GM20431 (cell line): Measurements from ENCODE around the gene ROM1.
"Not testable (repeated sequence)": the region's sequence is repeated elsewhere in the genome, so short reads cannot be mapped to it uniquely, and the experiment has no call there.

Experiments used
- in situ Hi-C: fragments of 300-500 bp; cut with MseI, MboI; formaldehyde crosslinking; loops from one replicate; pipeline ENCODE4 v1.15.0; 2020; ENCODE audit warnings: low sequenced_read_pairs; ENCODE audit not compliant: unreplicated experiment

The ROM1 gene

GRCh38 chr11:62646825-62647608, 34.0 kb downstream of the ROM1 start:
- in situ Hi-C loops, result no loop called here

GRCh38 chr11:62647609-62648005, 34.5 kb downstream of the ROM1 start:
- in situ Hi-C loops, result no loop called here

- in situ Hi-C loops, result no loop called here
Observed at GRCh38 chr11:62648185-62648966, 35.3 kb downstream of the ROM1 start.

GRCh38 chr11:62648967-62649364, 35.9 kb downstream of the ROM1 start:
- in situ Hi-C loops, result no loop called here

GRCh38 chr11:62649486-62649885, 36.4 kb downstream of the ROM1 start:
- in situ Hi-C loops, result no loop called here

GRCh38 chr11:62650283-62650682, 37.2 kb downstream of the ROM1 start:
- in situ Hi-C loops, result not testable (repeated sequence)

- in situ Hi-C loops, result no loop called here
Observed at GRCh38 chr11:62652161-62653006, 39.3 kb downstream of the ROM1 start.

- in situ Hi-C loops, result no loop called here
Observed at GRCh38 chr11:62654297-62654696, 41.2 kb downstream of the ROM1 start.

GRCh38 chr11:62656796-62657429, 43.9 kb downstream of the ROM1 start:
- in situ Hi-C loops, result no loop called here

GRCh38 chr11:62664405-62665074, 51.5 kb downstream of the ROM1 start:
- in situ Hi-C loops, result no loop called here
